ENCODE data around the gene NIPBL. TPM values are rescaled to one million over a fixed set of nuclear protein-coding genes. Genes with fewer than 3 reads are reported as not detected.
"Not testable (repeated sequence)": the region's sequence is repeated elsewhere in the genome, so short reads cannot be mapped to it uniquely, and the experiment has no call there.

The NIPBL gene
- total RNA-seq, 1 experiment from 2014 or later, result 13.0 TPM

GRCh38 chr5:36901856-36902255 is 25.3 kb downstream of the NIPBL start:
- no peak for DNase-seq (ENCODE audit: low read depth)

DNA sequence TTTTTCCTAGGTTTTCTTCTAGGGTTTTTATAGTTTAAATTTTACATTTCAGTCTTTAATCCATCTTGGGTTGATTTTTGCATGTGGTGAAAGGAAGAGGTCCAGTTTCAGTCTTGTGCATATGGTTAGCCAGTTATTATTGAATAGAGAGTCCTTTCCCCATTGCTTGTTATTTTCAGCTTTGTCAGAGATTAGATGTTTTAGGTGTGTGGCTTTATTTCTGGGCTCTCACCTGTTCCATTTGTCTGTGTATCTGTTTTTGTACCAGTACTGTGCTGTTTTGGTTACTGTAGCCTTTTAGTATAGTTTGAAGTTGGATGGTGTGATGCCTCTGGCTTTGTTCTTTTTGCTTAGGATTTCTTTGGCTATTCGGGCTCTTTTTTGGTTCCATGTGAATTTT is 25.8 kb downstream of the NIPBL start:
- DNase-seq (ENCODE audit: low read depth), result no peak

DNA sequence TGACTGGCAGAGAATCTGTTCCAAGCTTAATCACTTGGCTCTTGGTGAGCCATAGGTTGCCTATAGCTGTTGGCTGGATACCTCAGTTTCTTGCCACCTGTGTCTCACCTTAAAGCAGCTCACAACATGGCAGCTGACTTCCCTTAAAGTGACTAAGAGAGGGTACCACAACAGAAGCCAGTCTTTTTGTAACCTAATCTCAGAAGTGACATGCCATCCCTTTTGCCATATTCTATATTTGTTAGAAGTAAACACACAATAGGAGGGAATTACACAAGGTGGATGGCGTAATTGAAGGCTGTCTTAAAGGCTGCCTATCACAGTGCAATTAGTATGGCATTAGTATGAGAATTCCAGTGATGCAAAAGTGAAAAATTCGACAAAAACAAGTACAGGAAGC is 28.1 kb downstream of the NIPBL start:
- DNase-seq (ENCODE audit: low read depth), result no peak

- no peak for DNase-seq (ENCODE audit: low read depth)
Observed at GRCh38 chr5:36908544-36909260, 32.1 kb downstream of the NIPBL start.

DNA sequence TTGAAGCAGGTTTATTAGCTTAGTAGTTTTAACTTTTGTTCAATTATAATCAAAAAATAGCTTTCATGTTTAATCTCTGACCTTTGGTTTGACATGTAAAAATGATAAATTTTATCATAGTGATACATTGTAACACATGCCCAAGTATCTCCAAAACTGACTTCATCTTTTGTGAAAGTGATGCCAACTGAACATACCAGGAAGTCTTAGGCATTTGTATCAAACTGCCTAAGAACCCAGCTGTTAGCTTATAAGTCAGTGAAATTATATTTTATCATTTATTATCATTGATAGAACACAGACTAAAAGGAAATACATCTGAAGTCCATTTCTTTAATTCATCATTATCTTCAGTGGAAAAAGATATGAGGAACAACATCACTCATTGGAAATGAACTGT is 39.1 kb downstream of the NIPBL start:
- no peak for DNase-seq (ENCODE audit: low read depth)

DNA sequence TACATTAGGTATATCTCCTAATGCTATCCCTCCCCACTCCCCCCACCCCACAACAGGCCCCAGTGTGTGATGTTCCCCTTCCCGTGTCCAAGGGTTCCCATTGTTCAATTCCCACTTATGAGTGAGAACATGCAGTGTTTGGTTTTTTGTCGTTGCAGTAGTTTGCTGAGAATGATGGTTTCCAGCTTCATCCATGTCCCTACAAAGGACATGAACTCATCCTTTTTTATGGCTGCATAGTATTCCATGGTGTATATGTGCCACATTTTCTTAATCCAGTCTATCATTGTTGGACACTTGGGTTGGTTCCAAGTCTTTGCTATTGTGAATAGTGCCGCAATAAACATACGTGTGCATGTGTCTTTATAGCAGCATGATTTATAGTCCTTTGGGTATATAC is 40.0 kb downstream of the NIPBL start:
- not testable (repeated sequence) for DNase-seq (ENCODE audit: low read depth)

GRCh38 chr5:36917358-36917757 is 40.8 kb downstream of the NIPBL start:
- not testable (repeated sequence) for DNase-seq (ENCODE audit: low read depth)

- no peak for DNase-seq (ENCODE audit: low read depth)
Observed at GRCh38 chr5:36919238-36919637, 42.7 kb downstream of the NIPBL start.

GRCh38 chr5:36919650-36920049 is 43.1 kb downstream of the NIPBL start:
- no peak for DNase-seq (ENCODE audit: low read depth)

DNA sequence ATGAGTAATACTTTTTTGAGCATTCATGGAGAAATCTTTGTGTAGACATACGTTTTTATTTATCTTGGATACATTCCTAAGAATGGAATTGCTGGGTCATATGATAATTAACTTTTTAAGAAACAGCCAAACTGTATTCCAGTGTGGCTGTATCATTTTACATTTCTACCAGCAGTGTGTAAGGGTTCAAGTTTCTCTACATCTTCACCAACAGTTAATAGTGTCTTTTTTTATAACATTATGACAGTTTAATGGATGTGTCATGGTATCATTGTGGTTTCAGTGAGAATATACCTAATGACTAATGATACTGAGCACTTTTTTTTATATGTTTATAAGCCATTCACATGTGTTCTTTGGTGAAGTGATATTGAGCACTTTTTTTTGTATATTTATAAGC is 52.4 kb downstream of the NIPBL start:
- peak; percentile 87 for DNase-seq (ENCODE audit: low read depth)

DNA sequence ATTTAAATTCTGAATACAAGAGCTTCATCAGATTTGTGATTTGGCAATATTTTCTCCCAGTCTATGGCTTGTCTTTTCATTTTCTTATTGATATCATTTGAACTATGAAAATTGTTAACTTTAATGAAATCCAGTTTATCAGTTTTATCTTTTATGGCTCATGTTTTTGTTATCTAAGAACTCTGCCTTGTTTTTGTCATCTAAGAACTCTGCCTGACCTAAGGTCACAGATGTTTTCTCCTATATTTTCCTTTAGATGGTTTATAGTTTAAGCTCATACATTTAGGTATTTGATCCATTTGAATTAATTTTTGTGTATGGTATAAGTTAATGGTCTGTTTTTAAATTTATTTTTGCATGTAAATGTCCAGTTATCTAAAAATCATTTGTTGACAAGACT is 52.9 kb downstream of the NIPBL start:
- DNase-seq (ENCODE audit: low read depth), result no peak

DNA sequence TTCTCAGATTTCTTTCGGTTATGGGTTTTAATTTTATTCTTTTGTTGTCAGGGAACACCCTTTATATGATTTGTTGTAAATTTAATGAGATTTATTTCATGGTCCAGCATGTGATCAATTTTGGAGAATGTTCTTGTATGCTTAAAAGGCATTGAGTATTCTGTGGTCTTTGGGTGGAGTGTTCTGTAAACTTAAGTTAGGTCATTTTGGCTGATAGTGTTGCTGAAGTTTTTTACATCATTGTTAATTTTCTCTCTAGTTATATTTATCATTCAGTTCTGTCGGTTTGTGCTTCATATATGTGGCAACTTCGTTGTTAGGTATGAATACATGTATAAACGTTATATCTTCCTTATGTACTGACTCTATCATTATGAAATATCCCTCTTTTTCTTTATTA is 55.5 kb downstream of the NIPBL start:
- no peak for DNase-seq (ENCODE audit: low read depth)

- no peak for DNase-seq (ENCODE audit: low read depth)
Observed at GRCh38 chr5:36932699-36933098, 56.1 kb downstream of the NIPBL start.

DNA sequence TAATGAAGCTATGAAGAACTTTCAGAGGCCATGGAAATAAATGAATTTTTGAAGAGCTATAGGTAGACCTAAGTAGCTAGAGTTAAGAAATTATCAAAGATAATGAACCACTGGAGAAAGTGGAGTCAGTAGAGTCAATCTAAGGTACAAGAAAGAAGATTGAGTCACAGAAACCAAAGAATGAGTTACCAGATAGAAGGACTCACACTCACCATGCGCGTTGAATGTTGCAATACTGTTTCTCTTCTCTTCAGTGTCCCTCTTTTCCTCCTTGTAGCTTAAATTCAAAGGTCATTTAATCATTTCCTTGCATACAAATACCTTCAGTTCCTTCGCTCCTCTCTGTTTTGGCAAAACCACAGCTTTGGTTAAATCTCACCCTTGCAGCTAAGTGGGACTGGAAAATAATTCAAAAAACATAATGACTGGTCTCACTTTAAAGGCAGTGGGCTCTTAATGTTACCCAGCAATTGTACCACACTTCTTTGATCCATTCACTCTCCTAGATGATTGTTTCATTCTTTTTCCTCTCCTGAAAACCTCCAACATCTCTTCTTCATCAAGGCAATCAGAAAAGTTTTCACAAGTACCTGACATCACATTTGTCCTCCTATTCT is 58.3 kb downstream of the NIPBL start:
- DNase-seq (ENCODE audit: low read depth), result peak; percentile 8

- DNase-seq (ENCODE audit: low read depth), result no peak
Observed at GRCh38 chr5:36935805-36936204, 59.2 kb downstream of the NIPBL start.

DNA sequence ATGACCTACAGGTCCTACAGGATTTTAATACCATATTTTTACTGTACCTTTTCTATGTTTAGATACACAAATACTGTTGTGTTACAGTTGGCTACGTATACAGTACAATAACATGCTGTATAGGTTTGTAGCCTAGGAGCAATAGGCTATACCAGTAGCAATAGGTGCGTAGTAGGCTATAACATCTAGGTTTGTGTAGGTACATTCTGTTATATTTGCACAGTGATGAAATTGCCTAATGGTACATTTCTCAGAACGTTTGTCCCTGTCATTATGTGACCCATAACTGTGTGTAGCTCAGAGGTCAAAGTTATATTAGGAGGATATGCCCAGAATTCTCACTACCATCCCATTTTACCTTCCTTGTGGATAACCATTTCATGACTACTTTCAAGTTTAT is 59.7 kb downstream of the NIPBL start:
- DNase-seq (ENCODE audit: low read depth), result no peak

DNA sequence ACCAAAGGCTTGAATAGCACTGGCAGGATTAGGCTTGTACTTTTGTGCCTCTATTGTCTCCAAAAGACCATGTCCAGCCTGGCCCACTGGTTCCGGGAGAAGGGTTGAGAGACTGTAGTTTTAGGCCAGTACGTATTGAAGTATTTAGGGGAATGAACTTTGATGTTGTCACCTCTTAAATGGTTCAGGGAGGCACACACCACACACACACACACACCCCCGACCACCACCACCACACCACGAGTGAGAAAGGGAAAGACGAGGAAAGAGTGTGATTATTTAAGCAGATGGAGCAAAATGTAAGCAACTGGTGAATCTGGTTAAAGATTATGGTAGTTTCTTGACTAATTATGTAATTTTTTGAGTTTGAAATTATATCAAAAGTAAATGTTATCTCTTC is 61.6 kb downstream of the NIPBL start:
- no peak for DNase-seq (ENCODE audit: low read depth)

DNA sequence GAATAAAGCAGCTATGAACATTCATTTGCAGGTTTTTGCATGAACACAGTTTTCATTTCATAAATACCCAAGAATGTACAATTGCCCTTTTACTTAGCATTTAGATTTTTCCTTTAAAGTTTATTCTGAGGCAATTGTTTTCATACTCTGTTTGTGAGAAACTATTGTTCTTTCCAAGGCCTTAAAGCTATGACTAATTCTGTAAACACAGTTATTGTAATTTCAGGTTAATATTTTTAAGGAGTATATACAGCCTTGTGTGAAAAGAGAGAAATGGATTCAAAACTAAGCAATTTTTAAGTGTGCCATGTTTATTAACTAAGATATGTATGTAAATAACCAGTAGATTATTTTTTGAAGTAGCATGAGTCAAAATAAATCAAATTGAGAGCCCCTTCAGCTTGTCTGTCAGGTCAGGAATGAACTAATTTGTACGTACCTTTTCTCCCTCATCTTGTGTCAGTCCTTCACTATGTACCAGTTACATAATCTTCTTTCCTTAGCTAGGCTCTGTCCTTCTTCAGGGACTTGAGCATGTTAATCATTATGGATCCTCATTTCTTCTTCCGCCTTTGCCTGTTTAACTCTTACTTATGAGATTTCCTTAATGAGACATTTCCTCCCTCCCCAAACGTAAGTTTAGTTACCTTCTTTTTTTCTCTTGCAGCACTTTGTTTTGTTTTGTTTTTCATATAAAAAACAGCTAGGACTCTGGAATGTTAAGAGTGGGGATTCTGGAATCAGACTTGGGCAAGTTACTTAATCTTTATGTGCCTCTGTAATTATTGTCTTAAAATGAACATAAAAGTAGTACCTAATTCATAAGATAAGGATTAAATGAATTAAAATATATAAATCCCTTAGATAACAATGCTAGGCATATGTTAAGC is 63.6 kb downstream of the NIPBL start:
- DNase-seq (ENCODE audit: low read depth), result no peak

DNA sequence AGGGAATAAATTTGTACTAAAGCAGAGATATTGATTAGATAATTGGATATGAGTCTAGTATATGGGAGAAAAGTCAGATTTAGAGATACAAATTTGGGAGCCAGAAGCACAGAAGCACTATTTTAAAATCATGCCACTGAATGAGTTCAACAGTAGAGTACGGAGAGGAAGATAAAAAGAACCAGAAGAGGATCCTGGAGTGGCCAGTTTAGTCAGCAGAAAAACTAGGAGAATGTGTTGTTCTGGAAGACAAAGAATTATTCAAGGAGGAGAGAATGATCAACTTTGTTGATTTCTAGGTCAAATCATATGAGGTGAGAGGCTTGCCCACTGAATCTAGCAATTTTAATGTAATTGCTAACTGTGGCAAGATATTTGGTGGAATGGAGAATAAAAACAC is 67.0 kb downstream of the NIPBL start:
- DNase-seq (ENCODE audit: low read depth), result no peak

DNA sequence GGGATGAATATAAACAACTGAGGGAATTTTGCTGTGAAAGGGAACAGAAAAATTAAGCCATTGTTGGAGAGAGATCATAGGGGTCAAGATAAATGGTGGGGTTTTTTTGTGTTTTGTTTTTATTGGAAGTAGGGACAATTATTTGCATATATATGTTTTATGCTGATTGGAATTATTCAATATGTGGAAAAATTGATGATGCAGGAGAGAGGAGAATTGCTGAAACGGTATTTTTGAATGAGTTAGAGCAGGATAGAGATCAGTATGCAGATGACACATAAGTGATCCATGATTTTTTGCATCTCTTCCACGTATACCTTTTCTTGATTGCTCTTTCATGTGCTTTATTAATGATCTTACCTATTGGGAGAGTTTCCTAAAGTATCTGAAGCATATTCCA is 67.5 kb downstream of the NIPBL start:
- DNase-seq (ENCODE audit: low read depth), result no peak

DNA sequence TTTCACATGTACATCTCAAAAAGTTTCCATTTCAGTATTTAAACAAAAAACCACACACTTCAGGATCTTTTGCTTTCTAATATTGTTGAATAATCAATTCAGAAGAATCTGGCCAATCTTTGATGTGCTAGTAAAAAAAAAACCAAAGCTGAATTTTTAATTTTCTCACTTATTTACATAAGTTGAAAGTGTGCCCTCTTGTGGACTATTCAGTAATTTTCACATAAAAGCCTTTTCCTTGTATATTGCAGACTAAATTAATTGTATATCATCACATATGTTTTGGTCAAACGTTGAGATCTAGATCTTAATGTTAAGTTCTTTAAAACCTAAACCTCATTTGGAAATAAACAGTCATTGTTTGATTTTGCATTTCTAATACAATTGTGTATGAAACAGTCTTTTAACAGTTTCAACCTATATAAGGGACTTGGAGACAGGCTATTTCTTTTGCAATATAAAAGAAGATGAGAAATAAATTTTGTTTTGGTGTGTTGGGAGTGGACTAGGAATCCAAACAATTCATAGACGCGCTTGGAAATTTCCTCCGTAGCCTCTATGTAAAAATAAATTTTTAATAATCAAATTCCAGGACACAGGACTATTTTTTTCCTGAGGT is 68.1 kb downstream of the NIPBL start:
- peak; percentile 26 for DNase-seq (ENCODE audit: low read depth)

DNA sequence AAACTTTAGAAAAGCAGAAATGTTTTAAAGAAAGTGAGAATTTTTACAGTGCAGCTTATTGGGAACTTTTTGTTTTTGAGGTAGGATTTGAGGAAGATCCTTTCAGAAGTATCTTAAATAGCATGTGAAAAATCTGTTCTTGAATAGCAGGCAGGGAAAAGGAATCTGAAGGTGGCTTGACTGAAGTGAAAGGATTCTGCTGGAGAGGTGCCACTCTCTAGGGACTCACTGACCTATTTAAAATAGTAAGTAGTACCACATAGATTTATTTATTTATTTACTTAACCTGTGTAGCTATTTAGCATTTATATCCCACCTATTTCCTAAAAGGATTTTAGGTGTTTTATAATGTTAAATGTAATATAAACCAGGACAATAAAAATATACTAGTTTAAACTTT is 69.1 kb downstream of the NIPBL start:
- DNase-seq (ENCODE audit: low read depth), result no peak

Data from HT1080 (cell line).